HFF-Myc (cell line): Measurements from ENCODE around the gene DDRGK1.

Experiments
- DNase-seq: peaks from one replicate; pipeline ENCODE4 v3.0.0-alpha.2; 2011; ENCODE audit warnings: low read depth; ENCODE audit errors: extremely low read depth
- H3K4me3 ChIP-seq: replicated peaks from 2 replicates; pipeline ENCODE4 v1.5.1; 2011; ENCODE audit warnings: low read depth, mild to moderate bottlenecking, control low read depth, low read length
- CTCF ChIP-seq: IDR thresholded peaks from 2 replicates; pipeline ENCODE4 v1.5.1; 2012; ENCODE audit warnings: mild to moderate bottlenecking, low read depth, low read length, control low read depth; ENCODE audit errors: missing control alignments

DDRGK1 gene

GRCh38 chr20:3246682-3247081, 42.2 kb upstream of the DDRGK1 start:
- DNase-seq = no peak
- no peak overlapping the region for H3K4me3 ChIP-seq
- TF ChIP-seq CTCF = no peak

GRCh38 chr20:3245711-3246110, 41.2 kb upstream of the DDRGK1 start:
- no peak for DNase-seq
- no peak overlapping the region for H3K4me3 ChIP-seq
- no peak for TF ChIP-seq CTCF

DNA sequence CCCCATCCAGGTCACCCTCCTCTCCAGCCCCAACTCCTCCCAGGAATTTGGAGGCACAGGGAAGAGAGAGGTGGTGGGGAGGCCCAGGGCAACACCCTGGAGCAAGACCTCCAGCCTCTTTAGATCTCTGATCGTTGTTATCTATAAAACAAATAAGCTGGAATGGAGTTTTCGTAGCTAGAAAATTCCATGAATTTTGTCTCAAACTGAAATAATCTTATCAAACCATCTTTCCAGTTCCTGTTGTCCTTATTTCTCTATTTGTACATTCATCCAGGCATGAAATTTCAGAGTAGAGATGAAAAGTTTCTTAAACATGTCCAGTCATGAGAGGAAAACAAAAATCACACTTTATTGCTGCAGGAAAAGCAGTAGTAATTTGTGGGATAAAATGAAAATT, 40.7 kb upstream of the DDRGK1 start:
- no peak for DNase-seq
- H3K4me3 ChIP-seq = no peak overlapping the region
- no peak for TF ChIP-seq CTCF

GRCh38 chr20:3244613-3245012, 40.1 kb upstream of the DDRGK1 start:
- no peak for DNase-seq
- H3K4me3 ChIP-seq = no peak overlapping the region
- TF ChIP-seq CTCF = no peak

DNA sequence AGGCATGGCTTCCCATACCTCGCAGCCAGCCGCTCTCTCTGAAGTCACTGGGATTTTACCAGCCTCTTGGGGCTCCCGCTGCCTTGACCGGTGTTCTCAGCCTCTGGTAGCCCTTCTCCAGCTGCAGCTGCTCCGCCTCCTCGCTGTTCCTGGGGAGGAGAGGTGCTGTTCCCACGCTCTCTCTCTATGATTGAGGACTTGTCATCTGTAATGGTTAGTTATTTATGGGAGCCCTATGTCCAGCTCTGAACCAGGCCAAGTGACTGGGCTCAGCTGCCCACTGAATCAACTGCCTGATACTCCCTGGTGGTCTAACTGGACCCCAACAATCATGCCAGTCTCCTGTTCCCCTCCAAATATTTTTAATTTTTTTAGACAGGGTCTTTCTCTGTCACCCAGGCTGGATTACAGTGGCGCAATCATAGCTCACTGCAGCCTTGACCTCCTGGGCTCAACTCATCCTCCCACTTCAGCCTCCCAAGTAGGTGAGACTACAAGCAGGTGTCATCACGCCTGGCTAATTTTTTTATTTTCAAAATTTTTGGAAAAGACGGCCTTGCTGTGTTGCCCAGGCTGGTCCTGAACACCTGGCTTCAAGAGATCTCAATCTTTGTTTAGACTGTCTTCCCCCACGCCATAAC, 39.4 kb upstream of the DDRGK1 start:
- TF ChIP-seq CTCF = no peak
- DNase-seq = no peak

DNA sequence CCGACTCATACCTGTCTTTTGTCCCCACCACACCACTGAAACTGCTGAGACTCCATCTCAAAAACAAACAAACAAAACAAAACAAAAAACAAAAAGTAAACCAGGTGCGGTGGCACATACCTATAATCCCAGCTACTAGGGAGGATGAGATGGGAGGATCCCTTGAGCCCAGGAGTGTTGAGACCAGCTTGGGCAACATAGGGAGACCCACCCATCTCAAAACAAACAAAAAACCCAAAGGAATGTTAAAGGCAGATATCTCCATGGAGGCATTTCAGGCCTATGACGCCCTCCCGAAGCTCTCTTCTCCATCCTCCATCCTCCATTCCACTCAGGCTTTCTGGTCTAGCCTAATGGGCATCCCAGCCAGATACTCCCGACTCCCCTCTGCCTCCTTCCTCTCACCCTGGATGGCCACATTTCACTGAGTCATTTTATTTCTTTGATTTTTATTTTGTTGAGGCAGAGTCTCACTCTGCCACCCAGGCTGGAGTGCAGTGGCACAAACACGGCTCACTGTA, 37.8 kb upstream of the DDRGK1 start:
- no peak for DNase-seq
- H3K4me3 ChIP-seq = no peak overlapping the region
- TF ChIP-seq CTCF = no peak

More for the DNA sequence above, 39.4 kb upstream of the DDRGK1 start:
- H3K4me3 ChIP-seq = no peak overlapping the region
